22Rv1 (cell line): Measurements from ENCODE around the gene TM7SF3.

Experiments
- ZFX ChIP-seq: fragments of 450-650 bp; IDR thresholded peaks from 2 replicates; pipeline ENCODE4 v1.6.1; 2017; ENCODE audit warnings: antibody characterized with exemption, borderline replicate concordance
- TF ChIP-seq, protein P1 (sequence below): fragments of 450-650 bp; IDR thresholded peaks from 2 replicates; pipeline ENCODE4 v1.5.1; 2017; ENCODE audit warnings: mild to moderate bottlenecking

DNA sequence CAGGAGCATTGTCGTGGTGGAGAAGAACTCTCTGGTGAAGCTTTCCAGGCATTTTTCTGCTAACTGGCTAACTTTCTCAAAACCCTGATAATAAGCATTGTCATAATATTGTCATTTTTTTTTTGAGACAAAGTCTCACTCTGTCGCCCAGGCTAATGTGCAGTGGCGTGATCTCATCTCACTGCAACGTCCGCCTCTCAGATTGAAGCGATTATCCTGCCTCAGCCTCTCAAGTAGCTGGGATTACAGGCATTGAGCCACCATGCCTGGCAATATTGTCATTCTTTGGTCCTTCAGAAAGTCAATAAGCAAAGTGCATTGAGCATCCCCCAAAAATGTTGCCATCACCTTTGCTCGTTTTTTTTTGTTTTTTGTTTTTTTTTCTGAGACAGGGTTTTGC is 41.8 kb upstream of the TM7SF3 start:
- TF ChIP-seq, protein P1, sequence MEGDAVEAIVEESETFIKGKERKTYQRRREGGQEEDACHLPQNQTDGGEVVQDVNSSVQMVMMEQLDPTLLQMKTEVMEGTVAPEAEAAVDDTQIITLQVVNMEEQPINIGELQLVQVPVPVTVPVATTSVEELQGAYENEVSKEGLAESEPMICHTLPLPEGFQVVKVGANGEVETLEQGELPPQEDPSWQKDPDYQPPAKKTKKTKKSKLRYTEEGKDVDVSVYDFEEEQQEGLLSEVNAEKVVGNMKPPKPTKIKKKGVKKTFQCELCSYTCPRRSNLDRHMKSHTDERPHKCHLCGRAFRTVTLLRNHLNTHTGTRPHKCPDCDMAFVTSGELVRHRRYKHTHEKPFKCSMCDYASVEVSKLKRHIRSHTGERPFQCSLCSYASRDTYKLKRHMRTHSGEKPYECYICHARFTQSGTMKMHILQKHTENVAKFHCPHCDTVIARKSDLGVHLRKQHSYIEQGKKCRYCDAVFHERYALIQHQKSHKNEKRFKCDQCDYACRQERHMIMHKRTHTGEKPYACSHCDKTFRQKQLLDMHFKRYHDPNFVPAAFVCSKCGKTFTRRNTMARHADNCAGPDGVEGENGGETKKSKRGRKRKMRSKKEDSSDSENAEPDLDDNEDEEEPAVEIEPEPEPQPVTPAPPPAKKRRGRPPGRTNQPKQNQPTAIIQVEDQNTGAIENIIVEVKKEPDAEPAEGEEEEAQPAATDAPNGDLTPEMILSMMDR, result no peak
- no peak for TF ChIP-seq ZFX
